ENCODE data around the gene RUNX1.

GRCh38 chr21:35063428-35064172 is 14.5 kb upstream of the RUNX1 start:
- TF ChIP-seq, protein P1, sequence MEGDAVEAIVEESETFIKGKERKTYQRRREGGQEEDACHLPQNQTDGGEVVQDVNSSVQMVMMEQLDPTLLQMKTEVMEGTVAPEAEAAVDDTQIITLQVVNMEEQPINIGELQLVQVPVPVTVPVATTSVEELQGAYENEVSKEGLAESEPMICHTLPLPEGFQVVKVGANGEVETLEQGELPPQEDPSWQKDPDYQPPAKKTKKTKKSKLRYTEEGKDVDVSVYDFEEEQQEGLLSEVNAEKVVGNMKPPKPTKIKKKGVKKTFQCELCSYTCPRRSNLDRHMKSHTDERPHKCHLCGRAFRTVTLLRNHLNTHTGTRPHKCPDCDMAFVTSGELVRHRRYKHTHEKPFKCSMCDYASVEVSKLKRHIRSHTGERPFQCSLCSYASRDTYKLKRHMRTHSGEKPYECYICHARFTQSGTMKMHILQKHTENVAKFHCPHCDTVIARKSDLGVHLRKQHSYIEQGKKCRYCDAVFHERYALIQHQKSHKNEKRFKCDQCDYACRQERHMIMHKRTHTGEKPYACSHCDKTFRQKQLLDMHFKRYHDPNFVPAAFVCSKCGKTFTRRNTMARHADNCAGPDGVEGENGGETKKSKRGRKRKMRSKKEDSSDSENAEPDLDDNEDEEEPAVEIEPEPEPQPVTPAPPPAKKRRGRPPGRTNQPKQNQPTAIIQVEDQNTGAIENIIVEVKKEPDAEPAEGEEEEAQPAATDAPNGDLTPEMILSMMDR (IDR thresholded peaks at IDR 0.05) = no peak
- no peak for TF ChIP-seq POLR2AphosphoS5 (IDR thresholded peaks at IDR 0.05; ENCODE audit: insufficient read depth in 1 of 2, low read depth in 1 of 2)

Data from vagina (tissue), 2 donors.